IMR-90 (cell line): ENCODE data around the gene AGAP1.

Source experiments
- CEBPB ChIP-seq: IDR thresholded peaks from 2 replicates; pipeline ENCODE4 v1.6.1; 2012; ENCODE audit warnings: low read depth, low read length, improper control_type of control experiment
- CHD1 ChIP-seq: IDR thresholded peaks from 2 replicates; pipeline ENCODE4 v1.6.1; 2012; ENCODE audit warnings: low read depth, low read length, improper control_type of control experiment
- CTCF ChIP-seq: conservative IDR thresholded peaks from 2 replicates; pipeline ENCODE4 v1.5.1; 2012; ENCODE audit warnings: mild to moderate bottlenecking, low read depth, low read length, improper control_type of control experiment
- ELK1 ChIP-seq: fragments of 150-350 bp; IDR thresholded peaks from 2 replicates; pipeline ENCODE4 v1.6.1; 2016; ENCODE audit warnings: low read depth, mild to moderate bottlenecking, low read length, moderate library complexity, borderline replicate concordance
- FOS ChIP-seq: fragments of 150-350 bp; IDR thresholded peaks from 2 replicates; pipeline ENCODE4 v1.6.1; 2016; ENCODE audit warnings: low read depth, low read length
- MAFK ChIP-seq: IDR thresholded peaks from 2 replicates; pipeline ENCODE4 v1.6.1; 2012; ENCODE audit warnings: low read depth, low read length, improper control_type of control experiment
- MAZ ChIP-seq: IDR thresholded peaks from 2 replicates; pipeline ENCODE4 v1.6.1; 2012; ENCODE audit warnings: low read depth, mild to moderate bottlenecking, low read length, improper control_type of control experiment, moderate library complexity, borderline replicate concordance
- MXI1 ChIP-seq: IDR thresholded peaks from 2 replicates; pipeline ENCODE4 v1.6.1; 2012; ENCODE audit warnings: low read depth, mild to moderate bottlenecking, low read length, moderate library complexity, borderline replicate concordance
- POLR2A ChIP-seq: IDR thresholded peaks from 2 replicates; pipeline ENCODE4 v1.6.1; 2012; ENCODE audit warnings: mild to moderate bottlenecking, low read depth, low read length
- RAD21 ChIP-seq: IDR thresholded peaks from 2 replicates; pipeline ENCODE4 v1.6.1; 2012; ENCODE audit warnings: low read length, improper control_type of control experiment
- RCOR1 ChIP-seq: IDR thresholded peaks from 2 replicates; pipeline ENCODE4 v1.6.1; 2012; ENCODE audit warnings: mild to moderate bottlenecking, low read length, improper control_type of control experiment; ENCODE audit not compliant: insufficient replicate concordance
- RFX5 ChIP-seq: IDR thresholded peaks from 2 replicates; pipeline ENCODE4 v1.8.0; 2012; ENCODE audit warnings: low read depth, mild to moderate bottlenecking, low read length, moderate library complexity
- SMC3 ChIP-seq: fragments of 150-350 bp; IDR thresholded peaks from 2 replicates; pipeline ENCODE4 v1.6.1; 2016; ENCODE audit warnings: low read depth, mild to moderate bottlenecking, antibody characterized with exemption, low read length, moderate library complexity
- TF ChIP-seq, protein P1 (sequence below): fragments of 150-350 bp; IDR thresholded peaks from 2 replicates; pipeline ENCODE4 v1.6.1; 2017; ENCODE audit warnings: mild to moderate bottlenecking, antibody characterized with exemption, low read length, low read depth

- TF ChIP-seq CTCF, result no peak
- TF ChIP-seq, protein P1, sequence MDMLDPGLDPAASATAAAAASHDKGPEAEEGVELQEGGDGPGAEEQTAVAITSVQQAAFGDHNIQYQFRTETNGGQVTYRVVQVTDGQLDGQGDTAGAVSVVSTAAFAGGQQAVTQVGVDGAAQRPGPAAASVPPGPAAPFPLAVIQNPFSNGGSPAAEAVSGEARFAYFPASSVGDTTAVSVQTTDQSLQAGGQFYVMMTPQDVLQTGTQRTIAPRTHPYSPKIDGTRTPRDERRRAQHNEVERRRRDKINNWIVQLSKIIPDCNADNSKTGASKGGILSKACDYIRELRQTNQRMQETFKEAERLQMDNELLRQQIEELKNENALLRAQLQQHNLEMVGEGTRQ, result no peak
- no peak for TF ChIP-seq RFX5
- TF ChIP-seq FOS, result no peak
- no peak for TF ChIP-seq RAD21
- TF ChIP-seq RCOR1, result no peak
- TF ChIP-seq MXI1, result no peak
- TF ChIP-seq POLR2A, result no peak
- no peak for TF ChIP-seq MAFK
- TF ChIP-seq CEBPB, result no peak
- no peak for TF ChIP-seq SMC3
- no peak for TF ChIP-seq MAZ
- no peak for TF ChIP-seq CHD1
- no peak for TF ChIP-seq ELK1
Measured at GRCh38 chr2:235654103-235654813, 160.4 kb downstream of the AGAP1 start.
